Heart left ventricle (tissue), 13 donors: Measurements from ENCODE around the gene PACRG.

ENCODE experiments used
- CTCF ChIP-seq, 12 donors: fragments of 200-600 bp; sonication (generic) in 4 of 12; IDR thresholded peaks; one replicate each; pipeline versions ENCODE4 v1.5.0 to v1.8.0; 2018 to 2022; ENCODE audit warnings: antibody characterized with exemption in 12 of 12, mild to moderate bottlenecking in 5 of 12
- POLR2A ChIP-seq, 2 donors: fragments of 450-650 bp; IDR thresholded peaks; one replicate each; pipeline ENCODE4 v1.6.1; 2017; ENCODE audit warnings: antibody characterized with exemption in 2 of 2, mild to moderate bottlenecking in 2 of 2, moderate library complexity in 2 of 2
- donor health status: ischemic (EF 13 %, LVEDD 7.1; RV severe dilation, severe dysfunction).
- donor health status: DM: no; HTN: yes; CAD: no.
- donor health status: DM: no; HTN: no; CAD: no.
- donor health status: ischemic (EF 25% LVEDD 6.9; RV normal size, moderate dysfunction).
- donor health status: ischemic (EF 25% LVEDD 5.7; RV mildly dilated, moderate dysfunction).
- donor health status: ischemic (EF 35%, LVEDD 5.7; RV mildly dilated, moderate dysfunction).
- donor health status: nonischemic (EF 11% LVEDD 7.7; RV severe dilation, severe dysfunction).
- donor health status: DM: yes; HTN: yes; CAD: no.
- donor health status: PGD.
- donor health status: ischemic (EF 29% LVEDD 5.4; RV normal size, mild dysfunction).
- donor health status: nonischemic (EF 23%, LVEDD 6.1; RV moderate dilation, normal function).

GRCh38 chr6:163151212-163151611, 423.4 kb downstream of the PACRG start:
- TF ChIP-seq CTCF (IDR thresholded peaks at IDR 0.05) (no peak), POLR2A (IDR thresholded peaks at IDR 0.05) (no peak)
